Calu3 (cell line): ENCODE results near the gene STK17B. TPM values are rescaled to one million over a fixed set of nuclear protein-coding genes. Genes with fewer than 3 reads are reported as not detected.

Source experiments
- total RNA-seq: library from RNA; stranded (reverse); gene quantifications from 2 replicates; pipeline ENCODE4 v1.2.3, GENCODE V29; 2022

Gene STK17B
- total RNA-seq, 1 experiment from 2014 or later = 38.5 TPM

Other genes with a start within 250 kb of the STK17B start
- 1.7 and 2.5 TPM in 2 replicates for gene DNAH7, start 102.7 kb downstream of the STK17B start, total RNA-seq